ENCODE data around the gene RNPC3.

DNA sequence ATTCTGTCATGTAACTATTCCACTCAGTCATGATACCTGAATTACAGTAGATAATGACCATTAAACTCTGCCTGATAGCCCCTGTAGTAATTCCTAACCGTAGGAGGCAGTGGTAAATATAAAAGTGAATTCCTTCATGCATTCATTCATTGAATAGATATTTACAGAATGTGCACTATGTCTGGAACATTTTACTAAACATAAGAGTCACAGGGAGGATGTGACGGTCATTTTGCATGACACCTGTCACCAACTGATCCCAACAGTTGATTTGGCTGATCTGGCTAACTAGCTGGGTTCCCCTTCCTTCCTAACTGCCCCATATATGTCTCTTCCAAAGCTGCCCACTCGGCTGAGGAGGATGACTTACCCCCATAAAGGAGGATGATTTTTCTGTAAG lies 2.2 kb upstream of the RNPC3 start:
- no peak for TF ChIP-seq EZH2 (IDR thresholded peaks at IDR 0.05; ENCODE audit: insufficient read depth, poor library complexity, severe bottlenecking)
- TF ChIP-seq EZH2phosphoT487 (IDR thresholded peaks at IDR 0.05; ENCODE audit: insufficient read depth, low read depth) = no peak

All from GM23248 (cell line).